ENCODE data around the gene MORC3.

The MORC3 gene

GRCh38 chr21:36403713-36404112, 83.7 kb downstream of the MORC3 start:
- H3K9me3 Mint-ChIP-seq, result no peaks in the 10 kb centered on the region
- no peak overlapping the region for H3K4me3 Mint-ChIP-seq
- no peak overlapping the region for H3K27ac Mint-ChIP-seq
- H3K27me3 Mint-ChIP-seq, result no peaks in the 10 kb centered on the region
- no peak for DNase-seq
- CTCF ChIA-PET, result no interaction called here
- no peaks in the 10 kb centered on the region for H3K4me1 Mint-ChIP-seq
- peaks cover 34% of the 10 kb centered on the region for H3K36me3 Mint-ChIP-seq

GRCh38 chr21:36408568-36408967, 88.6 kb downstream of the MORC3 start:
- H3K9me3 Mint-ChIP-seq, result no peaks in the 10 kb centered on the region
- no peak overlapping the region for H3K4me3 Mint-ChIP-seq
- no peaks in the 10 kb centered on the region for H3K27me3 Mint-ChIP-seq
- peaks cover 30% of the 10 kb centered on the region for H3K36me3 Mint-ChIP-seq
- CTCF ChIA-PET, result no interaction called here
- no peak for DNase-seq
- H3K4me1 Mint-ChIP-seq, result no peaks in the 10 kb centered on the region
- H3K27ac Mint-ChIP-seq, result no peak overlapping the region

GRCh38 chr21:36411301-36411700, 91.3 kb downstream of the MORC3 start:
- no peaks in the 10 kb centered on the region for H3K9me3 Mint-ChIP-seq
- no peak overlapping the region for H3K27ac Mint-ChIP-seq
- peaks cover 48% of the 10 kb centered on the region for H3K36me3 Mint-ChIP-seq
- no peaks in the 10 kb centered on the region for H3K4me1 Mint-ChIP-seq
- no peak overlapping the region for H3K4me3 Mint-ChIP-seq
- CTCF ChIA-PET, result no interaction called here
- no peaks in the 10 kb centered on the region for H3K27me3 Mint-ChIP-seq
- DNase-seq, result no peak

- H3K27me3 Mint-ChIP-seq, result no peaks in the 10 kb centered on the region
- peaks cover 47% of the 10 kb centered on the region for H3K36me3 Mint-ChIP-seq
- DNase-seq, result no peak
- H3K27ac Mint-ChIP-seq, result peak overlapping the region; percentile 11
- H3K4me1 Mint-ChIP-seq, result no peaks in the 10 kb centered on the region
- CTCF ChIA-PET, result interaction anchor here (0.7 kb wide), 1 partner anchor 272 kb away, joined by 3 read pairs; no protein-coding TSS in a partner anchor
- H3K9me3 Mint-ChIP-seq, result no peaks in the 10 kb centered on the region
- H3K4me3 Mint-ChIP-seq, result no peak overlapping the region
Observed at GRCh38 chr21:36412916-36413315, 92.9 kb downstream of the MORC3 start.

GRCh38 chr21:36415375-36415774, 95.4 kb downstream of the MORC3 start:
- no peaks in the 10 kb centered on the region for H3K9me3 Mint-ChIP-seq
- DNase-seq, result no peak
- no peaks in the 10 kb centered on the region for H3K4me1 Mint-ChIP-seq
- peaks cover 40% of the 10 kb centered on the region for H3K36me3 Mint-ChIP-seq
- H3K4me3 Mint-ChIP-seq, result no peak overlapping the region
- CTCF ChIA-PET, result no interaction called here
- no peaks in the 10 kb centered on the region for H3K27me3 Mint-ChIP-seq
- H3K27ac Mint-ChIP-seq, result no peak overlapping the region

GRCh38 chr21:36419241-36419640, 99.2 kb downstream of the MORC3 start:
- H3K4me1 Mint-ChIP-seq, result peaks cover 18% of the 10 kb centered on the region
- peak overlapping the region; percentile 33 for H3K27ac Mint-ChIP-seq
- no peaks in the 10 kb centered on the region for H3K9me3 Mint-ChIP-seq
- H3K27me3 Mint-ChIP-seq, result no peaks in the 10 kb centered on the region
- H3K36me3 Mint-ChIP-seq, result peaks cover 26% of the 10 kb centered on the region
- CTCF ChIA-PET, result interaction anchor here (0.7 to 1.2 kb wide), 3 partner anchors 10 to 29 kb away, joined by 3 read pairs; no protein-coding TSS in a partner anchor
- H3K4me3 Mint-ChIP-seq, result no peak overlapping the region
- DNase-seq, result no peak

GRCh38 chr21:36419996-36420395, 100.0 kb downstream of the MORC3 start:
- Mint-ChIP-seq H3K36me3 (peaks cover 22% of the 10 kb centered on the region), H3K27ac (no peak overlapping the region), H3K27me3 (no peaks in the 10 kb centered on the region), H3K4me3 (no peak overlapping the region), H3K4me1 (peaks cover 20% of the 10 kb centered on the region), H3K9me3 (no peaks in the 10 kb centered on the region)
- peak; percentile 64 for DNase-seq
- CTCF ChIA-PET, result interaction anchor here (0.7 to 1.2 kb wide), 3 partner anchors 9 to 29 kb away, joined by 3 read pairs; no protein-coding TSS in a partner anchor

- no peak overlapping the region for H3K4me3 Mint-ChIP-seq
- H3K4me1 Mint-ChIP-seq, result peaks cover 20% of the 10 kb centered on the region
- H3K27ac Mint-ChIP-seq, result no peak overlapping the region
- peaks cover 16% of the 10 kb centered on the region for H3K36me3 Mint-ChIP-seq
- CTCF ChIA-PET, result no interaction called here
- DNase-seq, result no peak
- no peaks in the 10 kb centered on the region for H3K9me3 Mint-ChIP-seq
- H3K27me3 Mint-ChIP-seq, result no peaks in the 10 kb centered on the region
Observed at GRCh38 chr21:36420571-36421339, 100.8 kb downstream of the MORC3 start.

- peak; percentile 57 for DNase-seq
- Mint-ChIP-seq H3K27ac (peak overlapping the region; percentile 30), H3K4me1 (peaks cover 20% of the 10 kb centered on the region), H3K36me3 (peaks cover 9% of the 10 kb centered on the region), H3K4me3 (no peak overlapping the region), H3K27me3 (peaks cover under 1% of the 10 kb centered on the region), H3K9me3 (no peaks in the 10 kb centered on the region)
- CTCF ChIA-PET, result interaction anchor here (0.7 to 1.0 kb wide), 3 partner anchors 12 to 24 kb away, joined by 3 to 4 read pairs (median 4); no protein-coding TSS in a partner anchor
Observed at GRCh38 chr21:36422279-36423098, 102.5 kb downstream of the MORC3 start.

- no peak overlapping the region for H3K4me3 Mint-ChIP-seq
- no peak overlapping the region for H3K27ac Mint-ChIP-seq
- CTCF ChIA-PET, result interaction anchor here (0.7 kb wide), 1 partner anchor 285 kb away, joined by 4 read pairs; no protein-coding TSS in a partner anchor
Observed at GRCh38 chr21:36423771-36424433, 103.9 kb downstream of the MORC3 start.

GRCh38 chr21:36424592-36424991, 104.6 kb downstream of the MORC3 start:
- H3K27ac Mint-ChIP-seq, result no peak overlapping the region
- DNase-seq, result no peak
- H3K4me1 Mint-ChIP-seq, result peaks cover 31% of the 10 kb centered on the region
- CTCF ChIA-PET, result no interaction called here
- no peak overlapping the region for H3K4me3 Mint-ChIP-seq
- peaks cover 7% of the 10 kb centered on the region for H3K36me3 Mint-ChIP-seq
- no peaks in the 10 kb centered on the region for H3K9me3 Mint-ChIP-seq
- H3K27me3 Mint-ChIP-seq, result peaks cover 15% of the 10 kb centered on the region

More at GRCh38 chr21:36423771-36424433, 103.9 kb downstream of the MORC3 start:
- peaks cover 7% of the 10 kb centered on the region for H3K36me3 Mint-ChIP-seq
- H3K4me1 Mint-ChIP-seq, result peaks cover 25% of the 10 kb centered on the region
- peaks cover 8% of the 10 kb centered on the region for H3K27me3 Mint-ChIP-seq
- H3K9me3 Mint-ChIP-seq, result no peaks in the 10 kb centered on the region
- no peak for DNase-seq

- H3K9me3 Mint-ChIP-seq, result no peaks in the 10 kb centered on the region
- DNase-seq, result no peak
- peaks cover 6% of the 10 kb centered on the region for H3K36me3 Mint-ChIP-seq
- no peak overlapping the region for H3K27ac Mint-ChIP-seq
- CTCF ChIA-PET, result interaction anchor here (0.6 kb wide), 1 partner anchor 489 kb away, joined by 3 read pairs; no protein-coding TSS in a partner anchor
- peaks cover 38% of the 10 kb centered on the region for H3K4me1 Mint-ChIP-seq
- H3K27me3 Mint-ChIP-seq, result peaks cover 22% of the 10 kb centered on the region
- H3K4me3 Mint-ChIP-seq, result no peak overlapping the region
Observed at GRCh38 chr21:36425286-36425685, 105.3 kb downstream of the MORC3 start.

Measured in activated naive CD4-positive, alpha-beta T cell treated with anti-CD3 and anti-CD28 coated beads, Interleukin-2, amount 10 ng/mL, durations not matched to agents 7 days and 5 days (primary cell).